NCI-H1105 (cell line): ENCODE data around the gene NBL1.

Experiments used
- DNase-seq: peaks from one replicate; lab custom pipeline; 2025; lab: John Stamatoyannopoulos, UW

NBL1 gene

GRCh38 chr1:19646377-19647319 is 2.5 kb downstream of the NBL1 start:
- DNase-seq, result no peak

- DNase-seq, result no peak
Measured at GRCh38 chr1:19647643-19648042, 3.5 kb downstream of the NBL1 start.

- no peak for DNase-seq
Measured at GRCh38 chr1:19648239-19648638, 4.1 kb downstream of the NBL1 start.

- DNase-seq, result no peak
Measured at GRCh38 chr1:19648689-19649088, 4.6 kb downstream of the NBL1 start.

- no peak for DNase-seq
Measured at GRCh38 chr1:19650416-19651140, 6.5 kb downstream of the NBL1 start.

GRCh38 chr1:19651141-19651737 is 7.1 kb downstream of the NBL1 start:
- peak; percentile 6 for DNase-seq

- peak; percentile 13 for DNase-seq
Measured at GRCh38 chr1:19654386-19654785, 10.3 kb downstream of the NBL1 start.

GRCh38 chr1:19654886-19655717 is 11.0 kb downstream of the NBL1 start:
- DNase-seq, result peak; percentile 87

GRCh38 chr1:19655718-19656080 is 11.6 kb downstream of the NBL1 start:
- DNase-seq, result no peak

GRCh38 chr1:19656134-19656779 is 12.1 kb downstream of the NBL1 start:
- DNase-seq, result no peak

- no peak for DNase-seq
Measured at GRCh38 chr1:19656780-19657466, 12.8 kb downstream of the NBL1 start.

- DNase-seq, result no peak
Measured at GRCh38 chr1:19657511-19657910, 13.4 kb downstream of the NBL1 start.

GRCh38 chr1:19658186-19658585 is 14.1 kb downstream of the NBL1 start:
- DNase-seq, result no peak

GRCh38 chr1:19661721-19662228 is 17.7 kb downstream of the NBL1 start:
- peak; percentile 18 for DNase-seq

- no peak for DNase-seq
Measured at GRCh38 chr1:19662313-19662712, 18.2 kb downstream of the NBL1 start.

- DNase-seq, result no peak
Measured at GRCh38 chr1:19664453-19665185, 20.5 kb downstream of the NBL1 start, which contains the start of gene HTR6. TSS of gene HTR6 (plus strand) at chr1:19664875. CDS start at chr1:19665754, 879 bp downstream.

- no peak for DNase-seq
Measured at GRCh38 chr1:19665186-19665495, 21.0 kb downstream of the NBL1 start.

GRCh38 chr1:19665496-19666465 is 21.7 kb downstream of the NBL1 start:
- no peak for DNase-seq

GRCh38 chr1:19668888-19669287 is 24.8 kb downstream of the NBL1 start:
- DNase-seq, result no peak
